Epithelial cell of esophagus (primary cell): ENCODE measurements around the gene SOX5.

Experiments
- DNase-seq: peaks from one replicate; pipeline ENCODE4 v3.0.0; 2010; ENCODE audit warnings: low read depth
- H3K4me3 ChIP-seq: 2 replicates; pipeline ENCODE4 v1.5.1; 2011; ENCODE audit warnings: mild to moderate bottlenecking, low read length, control low read depth
- TF ChIP-seq, protein P1 (sequence below): IDR thresholded peaks from 2 replicates; pipeline ENCODE4 v1.5.1; 2011; ENCODE audit warnings: low read depth, mild to moderate bottlenecking, low read length, control low read depth, inconsistent platforms; ENCODE audit not compliant: insufficient read depth; ENCODE audit errors: missing control alignments

Gene SOX5

GRCh38 chr12:23655112-23655511, 294.4 kb downstream of the SOX5 start:
- DNase-seq: no peak
- no peak overlapping the region for H3K4me3 ChIP-seq
- TF ChIP-seq, protein P1, sequence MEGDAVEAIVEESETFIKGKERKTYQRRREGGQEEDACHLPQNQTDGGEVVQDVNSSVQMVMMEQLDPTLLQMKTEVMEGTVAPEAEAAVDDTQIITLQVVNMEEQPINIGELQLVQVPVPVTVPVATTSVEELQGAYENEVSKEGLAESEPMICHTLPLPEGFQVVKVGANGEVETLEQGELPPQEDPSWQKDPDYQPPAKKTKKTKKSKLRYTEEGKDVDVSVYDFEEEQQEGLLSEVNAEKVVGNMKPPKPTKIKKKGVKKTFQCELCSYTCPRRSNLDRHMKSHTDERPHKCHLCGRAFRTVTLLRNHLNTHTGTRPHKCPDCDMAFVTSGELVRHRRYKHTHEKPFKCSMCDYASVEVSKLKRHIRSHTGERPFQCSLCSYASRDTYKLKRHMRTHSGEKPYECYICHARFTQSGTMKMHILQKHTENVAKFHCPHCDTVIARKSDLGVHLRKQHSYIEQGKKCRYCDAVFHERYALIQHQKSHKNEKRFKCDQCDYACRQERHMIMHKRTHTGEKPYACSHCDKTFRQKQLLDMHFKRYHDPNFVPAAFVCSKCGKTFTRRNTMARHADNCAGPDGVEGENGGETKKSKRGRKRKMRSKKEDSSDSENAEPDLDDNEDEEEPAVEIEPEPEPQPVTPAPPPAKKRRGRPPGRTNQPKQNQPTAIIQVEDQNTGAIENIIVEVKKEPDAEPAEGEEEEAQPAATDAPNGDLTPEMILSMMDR: no peak

DNA sequence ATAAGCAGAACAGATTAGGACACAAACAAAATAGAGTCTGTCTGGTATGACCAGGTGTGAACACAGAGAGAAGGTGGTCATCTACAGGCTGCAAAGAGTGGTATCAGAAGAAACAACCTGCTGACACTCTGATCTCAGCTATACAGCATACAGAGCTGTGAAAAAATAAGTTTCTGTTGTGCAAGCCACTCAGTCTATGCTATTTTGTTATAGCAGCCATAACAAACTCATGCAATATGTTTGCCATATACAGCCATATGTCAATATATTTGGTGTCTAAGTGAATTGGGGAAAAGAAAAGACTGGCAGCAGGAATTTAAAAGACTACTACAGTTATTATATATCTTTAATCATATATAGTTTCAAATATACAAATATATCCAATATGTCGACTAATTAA, 300.9 kb downstream of the SOX5 start:
- no peak overlapping the region for H3K4me3 ChIP-seq
- no peak for DNase-seq
- TF ChIP-seq, protein P1: no peak

DNA sequence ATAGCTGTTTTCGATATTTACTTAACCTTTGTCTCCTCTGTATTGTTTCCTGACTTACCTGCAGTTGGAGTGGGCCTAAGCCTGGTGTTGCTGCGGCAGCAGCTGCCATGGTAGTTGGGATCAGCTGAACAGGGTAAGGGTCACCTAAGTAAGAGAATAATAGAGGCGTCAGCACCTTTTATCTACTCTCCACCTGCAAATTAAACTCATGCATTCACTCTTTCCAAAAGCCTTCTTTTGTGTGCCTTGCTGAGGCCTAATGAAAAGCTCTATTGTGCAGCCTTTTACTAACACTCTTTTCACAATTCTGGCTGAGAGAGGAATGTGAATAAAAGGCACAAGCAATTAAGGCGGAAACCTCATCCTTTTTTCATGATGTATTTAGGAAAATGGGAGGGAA, 308.7 kb downstream of the SOX5 start:
- H3K4me3 ChIP-seq: no peak overlapping the region
- TF ChIP-seq, protein P1: no peak
- no peak for DNase-seq

GRCh38 chr12:23634344-23634743, 315.1 kb downstream of the SOX5 start:
- no peak for DNase-seq
- H3K4me3 ChIP-seq: no peak overlapping the region
- TF ChIP-seq, protein P1: no peak

DNA sequence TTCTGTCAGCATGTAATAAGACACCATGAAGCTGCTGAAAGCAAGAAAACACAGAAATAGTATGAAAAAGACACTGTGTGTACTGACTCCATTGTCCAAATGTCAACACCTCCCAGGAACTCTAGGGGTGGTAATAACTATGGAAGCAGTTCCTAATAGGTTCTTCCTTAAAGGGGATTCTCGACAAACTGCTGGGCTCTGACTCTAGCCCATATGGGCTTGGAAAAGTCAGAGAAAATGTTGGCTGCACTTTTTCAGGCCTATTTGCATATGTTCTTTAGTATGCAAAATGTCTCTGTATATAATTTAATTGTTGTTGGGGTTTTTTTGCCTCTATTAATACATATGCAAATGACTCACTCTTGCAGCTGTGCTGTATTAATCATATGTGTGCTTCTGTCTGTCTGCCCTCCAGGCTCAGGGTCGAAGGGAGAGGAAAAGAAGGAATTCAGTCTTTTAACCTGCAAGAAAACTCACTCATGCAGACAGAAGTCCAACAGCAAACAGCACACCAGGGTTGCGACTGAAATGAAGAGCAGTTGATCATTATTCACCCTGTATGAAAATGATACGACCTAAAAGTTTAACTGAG, 317.6 kb downstream of the SOX5 start:
- no peak overlapping the region for H3K4me3 ChIP-seq
- TF ChIP-seq, protein P1: no peak
- peak; percentile 57 for DNase-seq

- DNase-seq: no peak
- TF ChIP-seq, protein P1: no peak
- H3K4me3 ChIP-seq: no peak overlapping the region
Measured at GRCh38 chr12:23630524-23630923, 318.9 kb downstream of the SOX5 start.

DNA sequence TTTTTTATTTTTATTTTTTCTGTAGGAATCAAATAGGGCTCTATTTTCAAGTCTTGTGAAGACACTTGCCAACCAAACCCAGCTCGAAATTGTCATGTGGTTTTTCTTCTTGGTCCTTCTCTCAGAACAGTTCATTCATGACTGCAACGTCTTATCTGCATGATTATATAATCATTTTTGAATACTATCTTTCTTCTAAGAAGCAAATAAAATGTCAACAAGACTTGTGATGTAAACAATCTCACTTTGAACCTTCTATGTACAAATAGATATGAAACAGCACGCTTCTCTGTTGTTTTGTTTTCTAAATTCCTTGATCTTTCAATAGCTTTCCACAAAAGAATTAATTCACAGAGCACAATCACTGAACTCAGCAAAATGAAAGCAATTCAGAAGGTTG, 320.7 kb downstream of the SOX5 start:
- TF ChIP-seq, protein P1: no peak
- DNase-seq: no peak
- no peak overlapping the region for H3K4me3 ChIP-seq
